HEK293T (cell line): Measurements from ENCODE around the gene SMKR1.

Source experiments
- BHLHE40 ChIP-seq: fragments of 450-650 bp; IDR thresholded peaks from 2 replicates; pipeline ENCODE4 v1.6.1; 2016; ENCODE audit warnings: mild to moderate bottlenecking, moderate library complexity, borderline replicate concordance
- FOXA1 ChIP-seq: fragments of 450-650 bp; IDR thresholded peaks from 2 replicates; pipeline ENCODE4 v1.6.1; 2016; ENCODE audit warnings: mild to moderate bottlenecking
- FOXM1 ChIP-seq: fragments of 450-650 bp; IDR thresholded peaks from 2 replicates; pipeline ENCODE4 v1.6.1; 2017; ENCODE audit warnings: mild to moderate bottlenecking, borderline replicate concordance
- L3MBTL2 ChIP-seq: fragments of 450-650 bp; conservative IDR thresholded peaks from 2 replicates; pipeline ENCODE4 v1.6.1; 2016; ENCODE audit warnings: mild to moderate bottlenecking
- NFRKB ChIP-seq: fragments of 450-650 bp; IDR thresholded peaks from 2 replicates; pipeline ENCODE4 v1.6.1; 2016; ENCODE audit warnings: mild to moderate bottlenecking, moderate library complexity
- SUZ12 ChIP-seq: fragments of 450-650 bp; IDR thresholded peaks from 2 replicates; pipeline ENCODE4 v1.6.1; 2016; ENCODE audit warnings: mild to moderate bottlenecking
- TARDBP ChIP-seq: fragments of 450-650 bp; IDR thresholded peaks from 2 replicates; pipeline ENCODE4 v1.6.1; 2016

DNA sequence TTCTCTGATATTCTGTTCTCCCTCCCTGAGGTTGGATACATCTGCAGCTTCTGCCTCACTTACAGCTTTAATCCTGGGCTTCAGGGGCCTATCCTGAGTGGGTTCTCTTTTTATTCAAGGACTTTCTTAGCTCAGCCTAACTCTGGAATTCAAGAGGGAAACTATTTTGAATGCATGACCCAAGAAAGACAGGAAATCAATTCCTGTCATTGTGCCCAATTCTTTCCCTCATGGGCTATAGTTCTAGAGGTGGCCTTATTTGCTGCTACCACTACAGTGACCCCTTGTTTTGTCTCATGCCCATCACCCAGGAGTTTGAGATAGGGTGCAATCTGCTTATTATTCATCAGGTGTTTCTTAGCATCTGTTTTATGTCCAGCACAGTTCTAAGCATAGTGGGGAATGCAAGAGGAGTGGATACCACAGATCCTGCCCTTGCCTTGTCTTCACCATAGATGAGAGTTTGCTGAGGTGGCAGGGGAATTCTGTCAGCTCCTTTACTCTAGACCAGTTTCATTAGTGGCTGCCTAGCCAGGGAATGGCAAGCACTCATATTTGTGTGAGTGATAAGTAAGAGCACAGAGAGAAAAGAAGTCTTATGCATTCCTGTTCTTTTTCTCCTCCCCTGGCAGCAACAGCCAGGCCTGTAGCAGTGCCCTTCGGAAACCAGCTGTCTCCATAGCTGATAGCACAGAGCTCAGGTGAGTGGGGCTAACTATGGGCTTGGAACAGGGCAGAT is 48.7 kb upstream of the SMKR1 start:
- no peak for TF ChIP-seq BHLHE40
- TF ChIP-seq SUZ12, result no peak
- TF ChIP-seq TARDBP, result no peak
- TF ChIP-seq FOXM1, result no peak
- no peak for TF ChIP-seq NFRKB
- TF ChIP-seq L3MBTL2, result no peak
- no peak for TF ChIP-seq FOXA1
